T-helper 1 cell (primary cell): ENCODE results near the gene ATG2A.

Source experiments
- DNase-seq, 5 donors: peaks; one replicate each; pipeline ENCODE4 v3.0.0-alpha.2; 2012 to 2020

ATG2A gene

GRCh38 chr11:64868904-64869570 lies 48.0 kb downstream of the ATG2A start:
- peak in 1 of 5 donors; percentile 42 for DNase-seq

- no peak for DNase-seq
Measured at GRCh38 chr11:64867748-64868462, 49.1 kb downstream of the ATG2A start.

GRCh38 chr11:64866173-64866491 lies 50.9 kb downstream of the ATG2A start:
- no peak for DNase-seq

GRCh38 chr11:64865286-64866172 lies 51.5 kb downstream of the ATG2A start:
- DNase-seq = peak in 1 of 5 donors; percentile 69

- no peak for DNase-seq
Measured at GRCh38 chr11:64864473-64865285, 52.3 kb downstream of the ATG2A start.

- no peak for DNase-seq
Measured at GRCh38 chr11:64864135-64864472, 52.9 kb downstream of the ATG2A start.

GRCh38 chr11:64863391-64864060 lies 53.5 kb downstream of the ATG2A start:
- no peak for DNase-seq

GRCh38 chr11:64862987-64863390 lies 54.0 kb downstream of the ATG2A start:
- DNase-seq = no peak

- peak in 1 of 5 donors; percentile 60 for DNase-seq
Measured at GRCh38 chr11:64861227-64861975, 55.6 kb downstream of the ATG2A start.

- DNase-seq = peak in 2 of 5 donors; percentile 53 to 94
Measured at GRCh38 chr11:64859542-64860414, 57.2 kb downstream of the ATG2A start.

GRCh38 chr11:64858467-64859263 lies 58.3 kb downstream of the ATG2A start:
- peak; percentile 33 to 87 (median 62) for DNase-seq

- DNase-seq = no peak
Measured at GRCh38 chr11:64857485-64857884, 59.5 kb downstream of the ATG2A start.

GRCh38 chr11:64856382-64857227 lies 60.4 kb downstream of the ATG2A start:
- peak in 1 of 5 donors; percentile 50 for DNase-seq

- DNase-seq = no peak
Measured at GRCh38 chr11:64855596-64856304, 61.3 kb downstream of the ATG2A start.

GRCh38 chr11:64854534-64855502 lies 62.2 kb downstream of the ATG2A start:
- no peak for DNase-seq

- DNase-seq = no peak
Measured at GRCh38 chr11:64854157-64854533, 62.9 kb downstream of the ATG2A start.

- DNase-seq = peak in 1 of 5 donors; percentile 41
Measured at GRCh38 chr11:64853709-64854108, 63.3 kb downstream of the ATG2A start.
